Nephron (organoid): Measurements from ENCODE around the gene LGR4.

Source experiments
- H3K27ac Mint-ChIP-seq, 3 experiments: 2 replicates each; pipeline ENCODE4 v1.8.0; 2020; ENCODE audit warnings: mixed read lengths in 3 of 3, mild to moderate bottlenecking in 2 of 3, moderate library complexity in 1 of 3
- H3K27me3 Mint-ChIP-seq: 2 replicates; pipeline ENCODE4 v1.8.0; 2021; ENCODE audit warnings: low read depth, mild to moderate bottlenecking, moderate library complexity, mixed read lengths
- H3K36me3 Mint-ChIP-seq: 2 replicates; pipeline ENCODE4 v1.8.0; 2020; ENCODE audit warnings: low read depth, mixed read lengths
- H3K4me1 Mint-ChIP-seq: 2 replicates; pipeline ENCODE4 v1.8.0; 2020; ENCODE audit warnings: mixed read lengths
- H3K4me3 Mint-ChIP-seq, 3 experiments: 2 replicates each; pipeline ENCODE4 v1.8.0; 2020; ENCODE audit warnings: mild to moderate bottlenecking in 3 of 3, mixed read lengths in 3 of 3, moderate library complexity in 2 of 3
- H3K9me3 Mint-ChIP-seq: 2 replicates; pipeline ENCODE4 v1.8.0; 2020; ENCODE audit warnings: mixed read lengths
- CTCF ChIP-seq, 3 experiments: fragments of 200-600 bp; sonication (generic); IDR thresholded peaks; one replicate each; pipeline ENCODE4 v1.5.0; 2021; ENCODE audit warnings: antibody characterized with exemption in 3 of 3; ENCODE audit not compliant: unreplicated experiment in 3 of 3

Gene LGR4

GRCh38 chr11:27445625-27446024, 27.0 kb downstream of the LGR4 start:
- TF ChIP-seq CTCF (IDR thresholded peaks at IDR 0.05; ENCODE audit: unreplicated experiment in 3 of 3): no peak
- no peaks in the 10 kb centered on the region for H3K27me3 Mint-ChIP-seq
- H3K9me3 Mint-ChIP-seq: no peaks in the 10 kb centered on the region
- H3K4me1 Mint-ChIP-seq: peaks cover 46% of the 10 kb centered on the region
- no peak overlapping the region for H3K4me3 Mint-ChIP-seq
- H3K36me3 Mint-ChIP-seq: no peaks in the 10 kb centered on the region
- H3K27ac Mint-ChIP-seq: peak overlapping the region in 1 of 3 experiments; percentile 68

- Mint-ChIP-seq H3K4me3 (no peak overlapping the region), H3K27ac (peak overlapping the region; percentile 60 to 96 (median 68)), H3K36me3 (no peaks in the 10 kb centered on the region), H3K27me3 (no peaks in the 10 kb centered on the region), H3K4me1 (peaks cover 50% of the 10 kb centered on the region), H3K9me3 (no peaks in the 10 kb centered on the region)
- TF ChIP-seq CTCF (IDR thresholded peaks at IDR 0.05; ENCODE audit: unreplicated experiment in 3 of 3): no peak
Measured at GRCh38 chr11:27444801-27445215, 27.8 kb downstream of the LGR4 start.

- Mint-ChIP-seq H3K4me1 (peaks cover 50% of the 10 kb centered on the region), H3K4me3 (peak overlapping the region in 2 of 3 experiments; percentile 4 to 12), H3K27ac (peak overlapping the region; percentile 68 to 96 (median 77)), H3K36me3 (no peaks in the 10 kb centered on the region), H3K9me3 (no peaks in the 10 kb centered on the region), H3K27me3 (no peaks in the 10 kb centered on the region)
- no peak for TF ChIP-seq CTCF (IDR thresholded peaks at IDR 0.05; ENCODE audit: unreplicated experiment in 3 of 3)
Measured at GRCh38 chr11:27443746-27444507, 28.7 kb downstream of the LGR4 start.

- Mint-ChIP-seq H3K27ac (peak overlapping the region; percentile 68 to 96 (median 75)), H3K4me1 (peaks cover 50% of the 10 kb centered on the region), H3K27me3 (no peaks in the 10 kb centered on the region), H3K36me3 (no peaks in the 10 kb centered on the region), H3K9me3 (no peaks in the 10 kb centered on the region), H3K4me3 (no peak overlapping the region)
- no peak for TF ChIP-seq CTCF (IDR thresholded peaks at IDR 0.05; ENCODE audit: unreplicated experiment in 3 of 3)
Measured at GRCh38 chr11:27443227-27443626, 29.4 kb downstream of the LGR4 start.

- Mint-ChIP-seq H3K4me3 (no peak overlapping the region), H3K27ac (peak overlapping the region in 1 of 3 experiments; percentile 44), H3K9me3 (no peaks in the 10 kb centered on the region), H3K4me1 (peaks cover 53% of the 10 kb centered on the region), H3K36me3 (no peaks in the 10 kb centered on the region), H3K27me3 (no peaks in the 10 kb centered on the region)
- TF ChIP-seq CTCF (IDR thresholded peaks at IDR 0.05; ENCODE audit: unreplicated experiment in 3 of 3): no peak
Measured at GRCh38 chr11:27440090-27440489, 32.5 kb downstream of the LGR4 start.

GRCh38 chr11:27438595-27438981, 34.0 kb downstream of the LGR4 start:
- no peak overlapping the region for H3K4me3 Mint-ChIP-seq
- H3K36me3 Mint-ChIP-seq: no peaks in the 10 kb centered on the region
- no peak overlapping the region for H3K27ac Mint-ChIP-seq
- no peaks in the 10 kb centered on the region for H3K9me3 Mint-ChIP-seq
- H3K4me1 Mint-ChIP-seq: peaks cover 50% of the 10 kb centered on the region
- H3K27me3 Mint-ChIP-seq: no peaks in the 10 kb centered on the region
- no peak for TF ChIP-seq CTCF (IDR thresholded peaks at IDR 0.05; ENCODE audit: unreplicated experiment in 3 of 3)
